IPS-NIHi7 (cell line): Measurements from ENCODE around the gene SLC37A3.
A peak's percentile ranks its signal among the peaks of the same experiment; 100 is the strongest.
"Not testable (repeated sequence)": the region's sequence is repeated elsewhere in the genome, so short reads cannot be mapped to it uniquely, and the experiment has no call there.

Experiments
- DNase-seq: peaks from one replicate; pipeline ENCODE4 v3.0.0; 2012; ENCODE audit warnings: mixed read lengths; ENCODE audit errors: extremely low spot score

SLC37A3 gene, protein sequence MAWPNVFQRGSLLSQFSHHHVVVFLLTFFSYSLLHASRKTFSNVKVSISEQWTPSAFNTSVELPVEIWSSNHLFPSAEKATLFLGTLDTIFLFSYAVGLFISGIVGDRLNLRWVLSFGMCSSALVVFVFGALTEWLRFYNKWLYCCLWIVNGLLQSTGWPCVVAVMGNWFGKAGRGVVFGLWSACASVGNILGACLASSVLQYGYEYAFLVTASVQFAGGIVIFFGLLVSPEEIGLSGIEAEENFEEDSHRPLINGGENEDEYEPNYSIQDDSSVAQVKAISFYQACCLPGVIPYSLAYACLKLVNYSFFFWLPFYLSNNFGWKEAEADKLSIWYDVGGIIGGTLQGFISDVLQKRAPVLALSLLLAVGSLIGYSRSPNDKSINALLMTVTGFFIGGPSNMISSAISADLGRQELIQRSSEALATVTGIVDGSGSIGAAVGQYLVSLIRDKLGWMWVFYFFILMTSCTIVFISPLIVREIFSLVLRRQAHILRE

DNA sequence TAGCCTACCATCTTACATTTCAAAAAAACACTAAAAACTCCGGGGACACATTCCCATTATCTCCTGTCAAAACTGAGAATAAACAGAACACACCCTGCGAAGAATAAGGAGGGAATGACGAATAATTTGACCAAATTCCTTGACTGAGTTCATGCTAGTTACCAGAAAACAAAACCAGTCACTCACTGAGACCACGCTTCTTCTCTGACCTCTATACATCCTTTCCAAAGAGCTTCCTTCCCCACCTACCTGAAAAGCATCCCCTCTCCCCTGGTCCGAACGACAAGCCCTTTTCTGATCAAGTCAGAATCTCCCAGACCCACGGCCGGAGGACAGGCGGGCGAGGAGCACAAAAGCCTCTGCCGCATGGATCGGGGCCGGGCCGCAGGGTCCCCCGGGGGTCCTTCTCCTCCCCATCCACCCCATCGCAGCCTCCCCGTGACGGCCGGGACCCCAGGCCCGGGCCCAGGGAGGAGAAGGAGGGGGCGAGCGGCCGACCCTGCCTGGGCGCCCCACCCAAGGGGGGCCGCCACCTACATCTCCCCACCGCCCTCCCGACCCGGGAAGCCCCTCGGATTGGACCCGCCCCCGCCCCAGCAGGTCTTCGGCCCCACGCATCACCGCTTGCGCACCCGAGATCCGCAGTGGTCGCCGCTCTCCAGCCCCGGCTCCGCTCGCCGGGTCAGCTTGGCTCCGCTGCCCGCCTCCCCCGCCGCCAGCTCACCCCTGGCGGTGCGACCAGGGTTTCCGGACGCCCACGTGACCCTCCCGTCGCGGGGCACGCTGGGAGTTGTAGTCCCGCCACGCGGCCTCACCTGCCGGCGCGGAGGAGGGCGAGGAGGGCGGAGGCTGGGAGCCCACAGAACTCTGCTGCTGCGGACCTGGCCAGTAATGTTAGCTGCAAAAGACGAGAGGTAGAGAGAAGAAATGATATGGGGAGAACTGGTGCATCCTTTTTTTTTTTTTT, at the start of gene SLC37A3:
TSS of gene SLC37A3 (minus strand) at position 747 of the 967 bp plus-strand sequence. CDS start 16,004 bp downstream, outside the sequence.
- peak; percentile 98 for DNase-seq

DNA sequence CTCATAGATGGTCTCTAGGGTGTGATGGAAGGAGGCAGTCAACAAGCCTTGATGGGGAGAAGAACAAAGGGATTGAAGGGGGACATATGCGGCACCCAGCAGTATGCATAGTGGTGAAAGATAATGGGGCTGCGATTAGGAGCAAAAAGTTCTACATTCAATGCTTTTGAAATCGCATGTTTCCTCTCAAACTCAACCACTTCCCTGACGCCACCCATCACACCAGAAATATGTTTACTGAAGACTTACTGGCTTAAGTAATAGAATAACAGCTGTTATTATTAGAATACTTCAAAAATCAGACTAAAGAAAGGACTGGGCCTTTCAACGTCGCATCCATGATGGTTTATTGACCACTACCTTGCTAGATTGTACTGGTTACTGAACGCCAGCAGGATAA, 49.5 kb upstream of the SLC37A3 start:
- DNase-seq, result no peak

DNA sequence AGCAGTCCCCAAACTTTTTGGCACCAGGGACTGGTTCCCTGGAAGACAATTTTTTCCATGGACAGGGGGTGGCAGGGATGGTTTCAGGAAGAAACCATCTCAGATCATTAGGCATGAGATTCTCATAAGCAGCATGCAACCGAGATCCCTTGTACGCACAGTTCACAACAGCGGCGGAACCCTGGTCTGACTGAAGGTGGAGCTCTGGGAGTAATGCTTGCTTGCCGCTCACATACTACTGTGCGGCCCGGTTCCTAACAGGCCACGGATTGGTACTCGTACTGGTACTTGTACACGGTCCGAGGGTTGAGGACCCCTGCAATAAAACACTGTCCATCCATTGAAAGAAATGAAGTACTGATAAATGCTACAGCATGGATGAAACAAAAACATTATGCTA, 48.1 kb upstream of the SLC37A3 start:
- no peak for DNase-seq

DNA sequence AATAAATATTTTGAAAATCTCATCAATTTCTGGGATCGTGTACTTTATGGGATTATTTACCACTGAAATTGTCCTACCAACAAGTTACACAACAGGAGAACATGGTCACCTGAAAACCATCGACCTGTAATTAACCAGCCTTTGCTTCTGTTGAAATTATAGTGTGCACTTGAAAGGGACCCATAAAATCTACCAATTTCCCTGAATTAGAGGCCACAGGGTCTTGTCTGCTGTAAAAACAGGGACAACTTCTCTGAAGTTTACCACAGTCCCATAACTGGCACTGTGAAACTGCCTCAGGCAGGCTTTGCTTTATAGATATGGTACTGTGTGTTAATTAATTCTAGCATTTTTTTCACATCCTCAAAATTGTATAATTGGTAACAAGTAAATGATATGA, 43.2 kb upstream of the SLC37A3 start:
- DNase-seq, result no peak

DNA sequence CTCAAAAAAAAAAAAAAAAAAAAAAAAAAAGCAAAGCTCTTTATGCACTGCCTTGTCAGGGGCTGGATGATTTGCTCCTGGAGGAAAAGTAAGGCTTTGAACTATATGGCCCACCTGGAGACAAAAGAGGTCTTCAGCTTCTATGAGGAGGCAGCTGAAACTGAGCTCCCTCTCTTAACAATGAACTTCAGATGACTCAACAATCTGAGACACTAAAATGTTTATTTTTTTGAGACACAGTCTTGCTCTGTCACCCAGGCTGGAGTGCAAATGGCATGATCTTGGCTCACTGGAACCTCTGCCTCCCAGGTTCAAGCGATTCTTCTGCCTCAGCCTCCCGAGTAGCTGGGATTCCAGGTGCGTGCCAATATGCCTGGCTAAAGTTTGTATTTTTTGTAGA, 42.3 kb upstream of the SLC37A3 start:
- no peak for DNase-seq

DNA sequence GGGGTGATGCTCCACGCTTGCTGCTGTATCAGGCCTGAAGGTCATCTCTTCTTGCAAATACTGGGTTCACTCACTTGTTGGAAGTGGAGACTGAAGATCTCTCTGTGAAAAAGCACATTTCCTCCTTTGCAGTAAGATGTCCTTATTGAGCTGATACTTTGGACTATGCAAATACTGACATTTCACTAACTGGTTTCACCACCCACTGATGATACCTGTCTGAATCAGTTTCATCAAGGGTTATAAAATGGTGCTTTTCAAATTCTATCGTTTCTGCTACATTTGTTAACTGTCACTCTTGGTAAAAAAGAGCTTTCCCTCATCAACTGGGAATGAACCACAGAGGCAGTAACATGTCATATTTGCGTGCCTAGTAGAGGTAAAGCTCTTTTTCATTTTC, 41.0 kb upstream of the SLC37A3 start:
- no peak for DNase-seq

DNA sequence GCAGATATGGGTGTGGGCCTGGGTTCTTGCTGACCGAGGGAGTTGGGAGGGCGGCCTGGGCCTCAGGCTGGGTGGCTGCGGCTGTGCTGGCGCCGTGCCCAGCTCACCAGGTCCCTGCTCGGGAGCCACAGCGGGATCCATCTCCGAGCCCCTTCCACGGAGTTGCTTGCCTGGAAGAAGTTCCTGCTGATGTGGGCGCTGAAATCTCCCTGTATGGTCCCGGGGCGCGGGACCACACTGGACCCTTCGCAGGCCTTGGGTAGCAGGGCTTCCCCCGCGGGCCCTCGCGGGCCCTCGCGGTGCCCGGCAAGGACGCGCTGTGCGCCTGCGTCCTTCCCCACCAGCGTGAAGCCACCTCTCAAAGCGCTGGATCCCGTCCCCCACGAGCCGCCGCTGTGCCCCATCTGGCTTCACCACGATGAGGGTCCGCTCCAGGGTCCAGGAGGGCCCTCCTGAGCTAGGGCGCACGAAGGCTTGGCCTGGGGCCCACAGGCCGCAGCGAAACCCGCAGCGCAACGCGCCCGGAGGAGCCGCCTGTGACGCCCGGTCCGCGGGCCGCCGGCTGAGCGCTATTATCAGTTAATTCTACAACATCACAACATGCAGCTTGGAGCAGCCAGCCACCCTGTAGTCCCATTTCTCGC, 37.0 kb upstream of the SLC37A3 start:
- DNase-seq, result no peak

DNA sequence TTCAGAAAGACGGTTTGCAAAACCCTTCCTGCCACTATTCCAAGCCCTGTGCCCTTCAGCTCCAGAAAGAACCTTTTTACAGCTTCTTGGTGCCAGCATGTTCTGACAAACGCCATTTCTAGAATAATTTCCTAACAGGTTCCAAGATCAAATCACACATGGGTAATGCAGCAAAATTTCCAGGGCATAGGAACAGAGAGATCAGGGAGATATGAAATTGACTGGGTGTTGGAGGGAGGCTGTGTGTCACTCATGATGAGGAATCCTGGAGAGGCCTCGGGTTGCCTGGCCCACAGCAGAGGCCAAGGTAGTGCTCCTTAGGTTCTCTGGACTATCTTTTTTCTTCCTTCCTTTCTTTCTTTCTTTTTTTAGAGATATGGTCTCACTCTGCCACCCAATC, 35.1 kb upstream of the SLC37A3 start:
- DNase-seq, result no peak

DNA sequence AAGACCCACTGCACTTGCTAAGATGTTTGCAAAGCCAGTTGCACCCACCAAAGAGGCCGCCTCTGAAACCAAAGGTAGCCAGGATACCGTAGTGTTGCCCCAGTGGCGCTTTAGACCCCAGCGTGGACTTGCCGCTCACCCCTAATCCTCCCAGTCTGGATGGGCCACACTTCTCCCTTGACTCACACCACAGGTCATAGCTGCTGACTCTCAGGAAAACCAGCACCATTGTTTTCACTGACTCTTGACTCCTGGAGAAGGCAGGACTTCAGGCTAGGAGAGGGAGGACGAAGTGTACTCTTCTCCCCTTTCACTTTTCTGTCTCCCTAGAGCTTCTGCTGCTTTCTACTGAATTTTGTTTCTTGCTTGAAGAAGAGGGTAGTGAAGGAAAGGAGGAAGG, 27.8 kb upstream of the SLC37A3 start:
- DNase-seq, result no peak

DNA sequence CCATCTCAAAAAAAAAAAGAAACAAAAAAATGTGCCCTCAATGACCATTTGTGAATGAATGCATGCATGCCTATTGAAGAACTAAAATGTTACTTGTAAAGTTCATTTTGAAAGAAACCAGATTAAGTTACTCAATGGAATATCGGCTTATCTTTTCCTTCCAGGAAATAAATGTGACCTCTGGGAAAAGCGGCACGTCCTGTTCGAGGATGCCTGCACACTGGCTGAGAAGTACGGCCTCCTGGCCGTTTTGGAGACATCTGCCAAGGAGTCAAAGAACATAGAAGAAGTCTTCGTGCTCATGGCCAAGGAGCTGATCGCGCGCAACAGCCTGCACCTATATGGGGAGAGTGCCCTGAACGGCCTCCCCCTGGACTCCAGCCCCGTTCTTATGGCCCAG, 27.4 kb upstream of the SLC37A3 start:
- no peak for DNase-seq

DNA sequence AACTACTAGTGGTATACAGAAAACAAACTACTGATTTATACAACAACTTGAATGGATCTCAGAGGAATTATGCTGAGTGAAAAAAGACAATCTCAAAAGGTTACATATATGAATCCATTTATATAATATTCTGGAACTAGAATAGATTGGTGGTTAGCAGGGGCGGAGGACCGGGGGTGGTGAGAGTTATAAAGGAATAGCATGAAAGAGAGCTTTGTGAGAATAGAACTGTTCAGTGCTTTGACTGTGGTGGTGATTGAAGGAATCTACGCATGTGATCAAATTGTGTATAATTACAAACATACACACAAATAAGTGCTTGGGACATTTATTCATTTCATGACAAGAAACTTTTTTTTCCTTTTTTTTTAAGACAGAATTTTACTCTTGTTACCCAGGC, 25.2 kb upstream of the SLC37A3 start:
- DNase-seq, result no peak

DNA sequence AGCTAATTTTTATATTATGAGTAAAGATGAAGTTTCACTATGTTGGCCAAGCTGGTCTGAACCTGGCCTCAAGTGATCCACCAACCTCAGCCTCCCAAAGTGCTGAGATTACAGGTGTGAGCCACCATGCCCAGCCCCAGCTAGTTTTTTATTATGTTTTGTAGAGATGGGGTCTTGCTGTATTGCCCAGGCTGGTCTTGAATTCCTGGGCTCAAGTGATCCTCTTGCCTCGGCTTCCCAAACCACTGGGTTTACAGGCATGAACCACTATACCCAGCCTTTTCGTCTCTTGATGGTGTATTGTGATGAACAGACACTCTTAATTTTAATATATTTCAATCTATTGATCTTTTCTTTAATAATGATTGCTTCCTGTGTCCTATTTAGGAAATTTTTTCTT, 23.2 kb upstream of the SLC37A3 start:
- DNase-seq, result no peak

DNA sequence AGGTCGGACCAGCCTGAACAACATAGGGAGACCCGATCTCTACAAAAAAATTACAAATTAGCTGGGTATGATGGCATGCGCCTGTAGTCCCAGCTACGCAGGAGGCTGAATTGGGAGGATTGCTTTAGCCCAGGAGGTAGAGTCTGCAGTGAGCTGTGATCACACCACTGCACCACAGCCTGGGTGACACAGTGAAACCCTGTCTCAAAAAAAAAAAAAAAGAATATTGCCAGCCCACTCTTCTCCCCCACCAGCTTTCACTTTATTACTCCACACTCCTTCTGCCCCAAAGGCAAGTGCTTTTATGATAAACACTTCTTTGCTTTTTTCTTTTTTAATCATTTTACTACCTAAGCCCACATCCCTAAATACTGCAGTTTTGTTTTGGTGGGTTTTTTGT, 20.3 kb upstream of the SLC37A3 start:
- DNase-seq, result no peak

DNA sequence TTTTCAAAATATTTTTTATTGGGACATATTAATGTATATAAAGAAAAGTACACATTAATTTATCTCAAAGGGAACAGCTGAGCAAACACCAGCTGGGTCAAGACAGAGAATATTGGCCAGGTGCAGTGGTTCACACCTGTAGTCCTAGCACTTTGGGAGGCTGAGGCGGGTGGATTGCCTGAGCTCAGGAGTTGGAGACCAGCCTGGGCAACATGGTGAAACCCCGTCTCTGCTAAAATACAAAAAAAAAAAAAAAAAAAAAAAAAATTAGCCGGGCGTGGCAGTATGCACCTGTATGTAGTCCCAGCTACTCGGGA, 19.8 kb upstream of the SLC37A3 start:
- not testable (repeated sequence) for DNase-seq

DNA sequence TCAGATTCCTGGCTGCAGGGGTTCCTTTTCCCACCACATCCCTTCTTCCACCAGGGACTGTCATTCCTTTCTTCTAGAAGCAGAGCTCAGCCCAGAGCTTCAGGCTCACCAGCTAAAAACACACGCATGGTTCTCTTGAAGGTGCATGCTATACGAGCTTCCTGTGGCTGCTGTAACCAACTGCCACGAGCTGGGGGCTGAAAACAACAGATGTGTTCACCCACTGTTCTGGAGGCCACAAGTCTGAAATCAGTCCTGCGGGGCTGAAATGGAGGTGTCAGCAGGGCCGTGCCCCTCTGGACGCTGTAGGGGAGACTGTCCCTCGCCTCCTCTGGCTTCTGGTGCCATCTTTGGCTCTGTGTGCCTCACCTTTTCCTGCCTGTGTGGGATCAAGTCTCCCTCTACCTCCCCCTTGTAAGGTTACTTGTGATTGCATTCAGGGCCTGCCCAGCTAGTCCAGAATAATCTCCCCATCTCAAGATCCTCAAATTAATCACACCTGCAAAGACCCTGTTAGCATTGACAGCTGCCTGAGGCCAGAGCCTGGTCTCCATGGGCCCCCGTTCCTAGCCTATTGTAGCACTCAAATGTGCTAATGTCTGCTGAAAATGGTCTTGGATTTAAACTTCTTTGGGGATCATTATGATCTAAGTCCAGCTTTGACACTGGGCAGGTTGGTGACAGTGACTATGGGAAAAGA, 19.3 kb upstream of the SLC37A3 start:
- no peak for DNase-seq

DNA sequence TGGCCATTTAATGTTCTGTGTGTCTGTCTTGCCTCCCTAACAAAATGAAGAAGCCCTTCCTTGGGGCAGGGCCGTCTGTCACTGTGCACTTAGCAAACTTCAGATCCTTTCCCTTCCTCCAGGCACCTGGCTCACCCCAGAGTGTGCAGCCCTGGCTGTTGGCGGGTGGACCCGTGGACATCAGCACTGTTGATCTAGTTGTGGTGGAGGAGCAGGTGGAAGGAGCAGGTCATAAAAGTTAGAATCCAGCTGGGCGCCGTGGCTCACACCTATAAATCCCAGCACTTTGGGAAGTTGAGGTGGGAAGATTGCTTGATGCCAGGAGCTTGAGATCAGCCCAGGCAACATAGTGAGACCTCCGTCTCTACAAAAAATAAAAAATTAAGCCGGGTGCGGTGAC, 18.2 kb upstream of the SLC37A3 start:
- DNase-seq, result no peak

DNA sequence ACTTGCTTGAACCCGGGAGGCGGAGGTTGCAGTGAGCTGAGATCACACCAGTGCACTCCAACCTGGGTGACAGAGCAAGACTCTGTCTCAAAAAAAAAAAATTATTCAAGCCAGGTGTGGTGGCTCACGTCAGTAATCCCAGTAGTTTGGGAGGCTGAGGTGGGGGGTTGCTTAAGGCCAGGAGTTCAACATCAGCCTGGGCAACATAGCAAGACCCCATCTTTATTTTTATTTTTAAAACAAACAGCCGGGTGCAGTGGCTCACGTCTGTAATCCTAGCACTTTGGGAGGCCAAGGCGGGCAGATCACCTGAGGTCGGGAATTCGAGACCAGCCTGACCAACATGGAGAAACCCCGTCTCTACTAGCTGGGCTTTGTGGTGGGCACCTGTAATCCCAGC, 17.5 kb upstream of the SLC37A3 start:
- DNase-seq, result not testable (repeated sequence)

DNA sequence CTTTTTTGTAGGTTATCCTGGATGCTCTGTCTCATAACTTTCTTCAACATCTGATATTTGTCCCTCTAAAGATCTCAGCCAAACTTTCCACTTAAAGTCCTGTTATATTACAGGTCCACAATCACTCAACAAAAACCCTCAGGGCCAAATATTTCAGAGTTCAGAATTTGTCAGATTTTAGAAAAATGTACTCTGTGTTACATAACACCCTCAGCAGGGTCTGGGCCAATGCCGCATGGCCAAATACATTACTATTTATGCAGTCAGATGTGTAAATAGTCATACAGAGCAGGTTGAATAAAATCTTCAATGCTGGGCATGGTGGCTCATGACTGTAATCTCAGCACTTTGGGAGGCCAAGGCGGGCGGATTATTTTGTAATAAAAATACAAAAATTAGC, 17.0 kb upstream of the SLC37A3 start:
- no peak for DNase-seq

DNA sequence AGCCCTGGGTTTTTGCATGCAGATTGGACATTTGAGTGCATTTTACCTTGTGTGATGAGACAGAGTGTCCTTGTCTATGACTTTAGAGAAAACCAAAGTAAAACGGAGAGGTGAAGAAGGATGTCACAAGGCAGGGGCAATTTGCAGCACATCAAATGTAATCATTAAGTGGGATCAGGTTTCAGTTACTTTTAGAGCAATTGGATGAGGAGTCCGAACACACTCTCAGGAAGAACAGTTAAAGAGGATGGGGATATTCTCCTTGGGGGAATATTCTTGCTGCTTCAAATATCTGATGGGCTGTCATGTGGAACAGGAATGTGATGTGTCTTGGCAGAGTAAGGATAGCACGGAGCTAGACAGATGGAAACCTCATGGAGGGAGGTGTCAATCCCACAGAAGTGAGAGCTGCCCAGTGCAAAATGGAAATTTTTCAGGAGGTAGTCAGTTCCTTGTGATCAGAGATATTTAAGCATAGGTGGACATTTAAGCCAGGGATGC, 6.3 kb upstream of the SLC37A3 start:
- DNase-seq, result no peak

DNA sequence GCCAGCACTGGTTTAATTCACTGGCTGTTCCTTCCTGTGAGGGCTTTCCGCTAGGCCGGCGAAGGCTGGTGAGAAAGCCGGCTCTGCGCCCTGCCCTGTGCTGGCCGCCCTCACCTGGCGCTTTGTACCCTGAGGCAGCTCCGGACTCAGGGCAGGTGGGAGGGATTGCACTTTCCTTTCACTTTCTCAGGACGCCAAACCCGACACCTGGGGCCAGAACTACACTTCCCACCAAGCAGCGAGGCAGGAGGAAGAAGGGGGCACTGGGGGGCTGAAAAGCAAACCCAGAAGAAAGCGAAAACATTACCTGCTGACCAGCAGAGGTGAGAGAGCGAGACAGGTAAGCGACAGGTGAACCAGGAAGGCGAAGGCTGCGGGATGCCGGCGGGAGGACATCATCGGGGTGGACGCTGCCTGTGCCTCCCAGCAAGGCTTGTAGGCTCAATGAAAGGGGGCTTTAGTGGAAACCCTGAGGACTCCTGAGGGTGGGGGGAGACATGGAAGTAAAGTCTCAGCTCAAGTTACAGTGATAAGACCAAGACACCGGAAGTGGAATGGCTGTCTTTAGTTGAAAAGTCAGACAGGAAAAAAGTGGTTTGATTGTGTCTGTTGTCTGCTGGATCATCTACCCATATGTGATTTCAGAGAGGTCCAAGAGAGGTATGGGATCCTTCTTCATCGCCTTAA, 5.7 kb upstream of the SLC37A3 start, which contains the start of gene RAB19:
TSS of gene RAB19 (plus strand) at position 181 of the 687 bp plus-strand sequence. CDS start 3,589 bp downstream, outside the sequence.
- peak; percentile 79 for DNase-seq
